Immature natural killer cell (primary cell): ENCODE data around the gene CAMSAP3. TPM values are rescaled to one million over a fixed set of nuclear protein-coding genes. Genes with fewer than 3 reads are reported as not detected.

Source experiments
- polyA plus RNA-seq, 3 donors: library from polyadenylated mRNA; unstranded; fragments of 300-500 nt; fragmentation: Illumina TruSeq; gene quantifications; one replicate each; pipeline ENCODE4 v1.2.3, GENCODE V29; 2021

CAMSAP3 gene
- polyA plus RNA-seq, 3 donors from 2014 or later, result not detected

Other genes starting within 250 kb of the CAMSAP3 start
- gene ARHGEF18, start 246.9 kb upstream of the CAMSAP3 start, polyA plus RNA-seq, result 1 to 10 TPM in 2 of 3 donors, under 1 TPM in 1; 0.86 to 7.8 (median 1.2) TPM
- 1 to 10 TPM in 2 of 3 donors, under 1 TPM in 1; 0.21 to 2.8 (median 1.2) TPM for gene PEX11G, start 106.8 kb upstream of the CAMSAP3 start, polyA plus RNA-seq
- 1 to 10 TPM; 1.3 to 3.1 (median 1.8) TPM for gene ZNF358, start 79.8 kb upstream of the CAMSAP3 start, polyA plus RNA-seq
- 10 to 100 TPM in 1 of 3 donors, 1 to 10 TPM in 2; 6.6 to 17.1 (median 9.5) TPM for gene MCOLN1, start 73.2 kb upstream of the CAMSAP3 start, polyA plus RNA-seq
- gene PNPLA6, start 60.1 kb upstream of the CAMSAP3 start, polyA plus RNA-seq, result 10 to 100 TPM in 1 of 3 donors, 1 to 10 TPM in 2; 4.9 to 17.5 (median 9.8) TPM
- 10 to 100 TPM in 2 of 3 donors, 1 to 10 TPM in 1; 5.5 to 13.3 (median 12.4) TPM for gene XAB2, start 33.7 kb downstream of the CAMSAP3 start, polyA plus RNA-seq
- gene PET100, start 33.9 kb downstream of the CAMSAP3 start, polyA plus RNA-seq, result 100 to 1,000 TPM; 107 to 376 (median 255) TPM
- gene PCP2, start 37.9 kb downstream of the CAMSAP3 start, polyA plus RNA-seq, result under 1 TPM in 1 of 3 donors, not detected in 2; 0.58 TPM
- gene STXBP2, start 41.2 kb downstream of the CAMSAP3 start, polyA plus RNA-seq, result 100 to 1,000 TPM in 2 of 3 donors, 10 to 100 TPM in 1; 73.7 to 115 (median 100) TPM
- gene RETN, start 73.2 kb downstream of the CAMSAP3 start, polyA plus RNA-seq, result 1 to 10 TPM in 1 of 3 donors, not detected in 2; 1.4 TPM
- gene MCEMP1, start 81.2 kb downstream of the CAMSAP3 start, polyA plus RNA-seq, result under 1 TPM in 1 of 3 donors, not detected in 2; 0.14 TPM
- gene TRAPPC5, start 85.0 kb downstream of the CAMSAP3 start, polyA plus RNA-seq, result 100 to 1,000 TPM; 109 to 217 (median 115) TPM
- gene FCER2, start 106.3 kb downstream of the CAMSAP3 start, polyA plus RNA-seq, result under 1 TPM in 2 of 3 donors, not detected in 1; 0.29 to 0.50 TPM
- gene CLEC4G, start 136.2 kb downstream of the CAMSAP3 start, polyA plus RNA-seq, result under 1 TPM in 1 of 3 donors, not detected in 2; 0.43 TPM
- gene CD209, start 151.7 kb downstream of the CAMSAP3 start, polyA plus RNA-seq, result not detected
- not detected for gene CLEC4M, start 167.4 kb downstream of the CAMSAP3 start, polyA plus RNA-seq
- gene EVI5L, start 234.4 kb downstream of the CAMSAP3 start, polyA plus RNA-seq, result 1 to 10 TPM; 1.6 to 5.1 (median 2.7) TPM